ENCODE results near the gene KRT2. TPM values are rescaled to one million over a fixed set of nuclear protein-coding genes. Genes with fewer than 3 reads are reported as not detected.
"Not testable (repeated sequence)": the region's sequence is repeated elsewhere in the genome, so short reads cannot be mapped to it uniquely, and the experiment has no call there.

Gene KRT2
- total and polyA plus RNA-seq, 10 of the 15 experiments (the other 5 are each of a cell fraction or from before 2014, with no cell fraction given), result 0.08 to 0.12 TPM; not detected in 8

- TF ChIP-seq FOXM1 (IDR thresholded peaks at IDR 0.05; ENCODE audit: low read depth, low read length), result no peak
- TF ChIP-seq MXI1 (IDR thresholded peaks at IDR 0.05; ENCODE audit: low read depth, low read length), result no peak
- TF ChIP-seq IKZF1 (conservative IDR thresholded peaks at IDR 0.05), result no peak
- TF ChIP-seq HDAC2 (IDR thresholded peaks at IDR 0.05), result no peak
- no peak for TF ChIP-seq ESRRA (IDR thresholded peaks at IDR 0.05; ENCODE audit: low read length)
- TF ChIP-seq IRF4 (IDR thresholded peaks at IDR 0.05; ENCODE audit: low read depth, low read length), result no peak
Measured at GRCh38 chr12:52670506-52670905, 18.5 kb upstream of the KRT2 start (continued).

DNA sequence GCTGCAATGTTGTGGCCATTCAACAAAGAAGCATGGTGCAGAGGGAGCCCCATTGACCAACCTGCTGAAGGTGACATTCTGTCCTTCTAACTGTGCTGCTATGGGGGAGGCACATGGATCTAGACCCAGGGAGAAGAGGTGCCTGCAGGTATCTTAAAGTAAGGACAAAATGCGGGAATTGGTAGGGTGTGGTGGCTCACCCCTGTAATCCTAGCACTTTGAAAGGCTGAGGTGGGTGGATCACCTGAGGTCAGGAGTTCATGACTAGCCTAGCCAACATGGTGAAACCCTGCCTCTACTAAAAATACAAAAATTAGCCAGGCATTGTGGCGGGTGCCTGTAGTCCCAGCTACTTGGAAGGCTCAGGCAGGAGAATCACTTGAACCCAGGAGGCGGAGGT lies 17.9 kb upstream of the KRT2 start:
- H3K36me3 ChIP-seq (ENCODE audit: control insufficient read depth in 2 of 2, insufficient read depth in 2 of 2, low read length in 1 of 2); H3K79me2 ChIP-seq (ENCODE audit: control insufficient read depth, insufficient read depth, low read length); H3K9me3 ChIP-seq (replicated peaks; ENCODE audit: control insufficient read depth, insufficient read depth, low read length); H3K27ac ChIP-seq (ENCODE audit: control insufficient read depth, insufficient read depth); H3K27me3 ChIP-seq (replicated peaks in 1 of 2; ENCODE audit: control insufficient read depth in 2 of 2, insufficient read depth in 2 of 2, low read length in 1 of 2); H3K4me3 ChIP-seq; SMC1A ChIA-PET (ENCODE audit: uncharacterized antibody, unreplicated experiment); BruUV-seq (replicated peaks); H2AFZ ChIP-seq (ENCODE audit: control insufficient read depth, low read depth, low read length); CTCF ChIA-PET; ATAC-seq; H3K4me1 ChIP-seq (ENCODE audit: control insufficient read depth, insufficient read depth, low read length); H3K9ac ChIP-seq (ENCODE audit: control insufficient read depth, insufficient read depth, low read length); H4K20me1 ChIP-seq (ENCODE audit: control insufficient read depth, insufficient read depth); DNase-seq (ENCODE audit: low read depth, low spot score); in situ Hi-C loops (cut with MboI); intact Hi-C loops (cut with micrococcal nuclease; ENCODE audit: unreplicated experiment); RAD21 ChIA-PET (ENCODE audit: unreplicated experiment); H3K4me2 ChIP-seq (ENCODE audit: control insufficient read depth, insufficient read depth); FAIRE-seq: not testable (repeated sequence)
- WGBS (ENCODE audit: insufficient coverage, insufficient replicate concordance, low lambda C conversion rate, missing lambda C conversion rate), result 19% methylated on average over 3 of the region's 3 CpGs
- POLR2A ChIA-PET, result interaction anchor here (0.7 kb wide), 1 partner anchor 308 kb away, joined by 4 read pairs; no protein-coding TSS in a partner anchor

GRCh38 chr12:52669426-52669825 lies 17.4 kb upstream of the KRT2 start:
- no peaks in the 10 kb centered on the region for H3K36me3 ChIP-seq (ENCODE audit: control insufficient read depth in 2 of 2, insufficient read depth in 2 of 2, low read length in 1 of 2)
- in situ Hi-C loops (cut with MboI) (no loop called here), intact Hi-C loops (cut with micrococcal nuclease; ENCODE audit: unreplicated experiment) (no loop called here)
- no peak for TF ChIP-seq ZNF687 (IDR thresholded peaks at IDR 0.05)
- TF ChIP-seq EP300 (IDR thresholded peaks at IDR 0.05; ENCODE audit: borderline replicate concordance in 1 of 2, control insufficient read depth in 1 of 2, low read depth in 2 of 2, low read length in 2 of 2), result no peak
- no peak for TF ChIP-seq CREB1 (IDR thresholded peaks at IDR 0.05; ENCODE audit: low read depth)
- no peak for TF ChIP-seq TCF7 (IDR thresholded peaks at IDR 0.05; ENCODE audit: borderline replicate concordance)
- no peak for TF ChIP-seq IKZF1 (conservative IDR thresholded peaks at IDR 0.05)
- no peak for TF ChIP-seq POLR2AphosphoS5 (IDR thresholded peaks at IDR 0.05; ENCODE audit: low read length)
- H3K4me1 ChIP-seq (ENCODE audit: control insufficient read depth, insufficient read depth, low read length), result no peaks in the 10 kb centered on the region
- H3K27me3 ChIP-seq (replicated peaks in 1 of 2; ENCODE audit: control insufficient read depth in 2 of 2, insufficient read depth in 2 of 2, low read length in 1 of 2), result peaks cover 0 to 2% of the 10 kb centered on the region in 2 experiments; a peak in 1 of 4 replicates
- ATAC-seq (no peak), FAIRE-seq (no peak), DNase-seq (ENCODE audit: low read depth, low spot score) (no peak)
- H3K4me2 ChIP-seq (ENCODE audit: control insufficient read depth, insufficient read depth), result no peak overlapping the region
- CTCF ChIA-PET, result no interaction called here
- H3K27ac ChIP-seq (ENCODE audit: control insufficient read depth, insufficient read depth), result no peak overlapping the region
- no peak overlapping the region for H2AFZ ChIP-seq (ENCODE audit: control insufficient read depth, low read depth, low read length)
- H3K9me3 ChIP-seq (replicated peaks; ENCODE audit: control insufficient read depth, insufficient read depth, low read length), result no peaks in the 10 kb centered on the region
- H3K4me3 ChIP-seq, result no peak overlapping the region
- H4K20me1 ChIP-seq (ENCODE audit: control insufficient read depth, insufficient read depth), result no peaks in the 10 kb centered on the region
- no peaks in the 10 kb centered on the region for H3K79me2 ChIP-seq (ENCODE audit: control insufficient read depth, insufficient read depth, low read length)
- RAD21 ChIA-PET (ENCODE audit: unreplicated experiment), result no interaction called here
- no TSS peak for BruUV-seq (replicated peaks)
- no peak overlapping the region for H3K9ac ChIP-seq (ENCODE audit: control insufficient read depth, insufficient read depth, low read length)
- POLR2A ChIA-PET, result interaction anchor here (0.7 kb wide), 1 partner anchor 308 kb away, joined by 4 read pairs; no protein-coding TSS in a partner anchor
- SMC1A ChIA-PET (ENCODE audit: uncharacterized antibody, unreplicated experiment), result no interaction called here

Data from GM12878 (cell line).